T-helper 1 cell treated with Interleukin-12 subunit alpha and Interleukin-12 subunit beta and Interleukin-4 antibody, amounts not matched to agents 30 ng/mL and 1 ng/mL, for 36 hours (primary cell): Measurements from ENCODE around the gene RBBP6. TPM values are rescaled to one million over a fixed set of nuclear protein-coding genes. Genes with fewer than 3 reads are reported as not detected.
"Not testable (repeated sequence)": the region's sequence is repeated elsewhere in the genome, so short reads cannot be mapped to it uniquely, and the experiment has no call there.

Experiments
- intact Hi-C: fragments of 100-400 bp; cut with micrococcal nuclease; formaldehyde crosslinking; loops from one replicate; pipeline ENCODE4 v1.15.1; 2024
- total RNA-seq: library from RNA; stranded (reverse); gene quantifications from 2 replicates; pipeline ENCODE4 v1.2.3, GENCODE V29; 2022

The RBBP6 gene, protein sequence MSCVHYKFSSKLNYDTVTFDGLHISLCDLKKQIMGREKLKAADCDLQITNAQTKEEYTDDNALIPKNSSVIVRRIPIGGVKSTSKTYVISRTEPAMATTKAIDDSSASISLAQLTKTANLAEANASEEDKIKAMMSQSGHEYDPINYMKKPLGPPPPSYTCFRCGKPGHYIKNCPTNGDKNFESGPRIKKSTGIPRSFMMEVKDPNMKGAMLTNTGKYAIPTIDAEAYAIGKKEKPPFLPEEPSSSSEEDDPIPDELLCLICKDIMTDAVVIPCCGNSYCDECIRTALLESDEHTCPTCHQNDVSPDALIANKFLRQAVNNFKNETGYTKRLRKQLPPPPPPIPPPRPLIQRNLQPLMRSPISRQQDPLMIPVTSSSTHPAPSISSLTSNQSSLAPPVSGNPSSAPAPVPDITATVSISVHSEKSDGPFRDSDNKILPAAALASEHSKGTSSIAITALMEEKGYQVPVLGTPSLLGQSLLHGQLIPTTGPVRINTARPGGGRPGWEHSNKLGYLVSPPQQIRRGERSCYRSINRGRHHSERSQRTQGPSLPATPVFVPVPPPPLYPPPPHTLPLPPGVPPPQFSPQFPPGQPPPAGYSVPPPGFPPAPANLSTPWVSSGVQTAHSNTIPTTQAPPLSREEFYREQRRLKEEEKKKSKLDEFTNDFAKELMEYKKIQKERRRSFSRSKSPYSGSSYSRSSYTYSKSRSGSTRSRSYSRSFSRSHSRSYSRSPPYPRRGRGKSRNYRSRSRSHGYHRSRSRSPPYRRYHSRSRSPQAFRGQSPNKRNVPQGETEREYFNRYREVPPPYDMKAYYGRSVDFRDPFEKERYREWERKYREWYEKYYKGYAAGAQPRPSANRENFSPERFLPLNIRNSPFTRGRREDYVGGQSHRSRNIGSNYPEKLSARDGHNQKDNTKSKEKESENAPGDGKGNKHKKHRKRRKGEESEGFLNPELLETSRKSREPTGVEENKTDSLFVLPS (N-terminal part only)
- 61.1 and 62.1 TPM in 2 replicates for total RNA-seq

DNA sequence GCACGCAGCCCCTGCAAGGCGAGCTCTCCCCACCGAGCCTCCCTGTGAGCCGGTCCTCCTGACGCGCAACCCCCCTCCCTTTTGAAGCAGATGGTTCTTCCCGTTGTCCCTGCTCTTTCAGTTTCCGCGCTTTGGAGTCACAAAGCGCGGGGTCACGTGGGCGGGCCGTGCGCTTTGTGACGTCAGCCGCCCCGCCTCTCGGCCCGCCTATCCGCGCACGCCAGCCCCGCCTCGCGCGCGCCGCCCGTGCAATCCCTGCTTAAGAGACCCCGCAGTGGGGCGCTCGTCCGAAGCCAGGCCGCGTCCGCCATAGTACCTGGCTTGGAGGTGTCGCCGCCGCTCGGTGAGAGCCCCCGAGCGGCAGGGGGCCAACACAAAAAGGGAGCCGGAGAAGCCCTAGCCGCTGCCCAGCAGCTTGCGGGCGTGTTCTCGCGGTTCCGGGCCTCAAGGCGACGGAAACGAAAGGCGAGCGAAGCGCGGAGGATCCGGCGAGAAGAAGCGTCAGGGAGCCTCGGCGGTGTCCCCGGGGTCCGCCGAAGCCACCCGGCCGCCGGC lies at the start of gene RBBP6:
TSS of gene RBBP6 (plus strand) at position 272 of the 555 bp plus-strand sequence. CDS start 1,061 bp downstream, outside the sequence.
- intact Hi-C loops = loop anchor here (1.0 to 5.0 kb wide), 12 partner anchors 22 to 1087 kb away; partner anchors contain the start of genes ARHGAP17, COG7, DCTN5 and EARS2

DNA sequence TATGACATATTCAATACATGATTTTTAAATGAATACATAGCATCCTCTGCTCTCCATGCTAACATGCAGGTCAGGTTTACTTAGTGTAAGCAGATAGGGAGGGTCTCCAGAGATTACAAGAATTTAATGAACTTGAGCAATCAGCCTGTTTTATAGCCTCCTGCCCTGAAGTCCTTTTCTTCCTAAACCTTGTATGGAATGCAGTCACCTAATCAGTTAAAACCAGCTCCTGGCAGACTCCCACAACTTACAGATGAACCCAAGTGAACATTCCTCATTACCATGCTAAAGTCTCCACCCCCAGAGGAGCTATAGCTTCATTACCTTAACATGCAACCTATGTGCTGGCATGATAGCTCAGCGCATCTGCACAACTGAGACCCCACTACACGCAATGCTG lies 48.5 kb upstream of the RBBP6 start:
- intact Hi-C loops = no loop called here

DNA sequence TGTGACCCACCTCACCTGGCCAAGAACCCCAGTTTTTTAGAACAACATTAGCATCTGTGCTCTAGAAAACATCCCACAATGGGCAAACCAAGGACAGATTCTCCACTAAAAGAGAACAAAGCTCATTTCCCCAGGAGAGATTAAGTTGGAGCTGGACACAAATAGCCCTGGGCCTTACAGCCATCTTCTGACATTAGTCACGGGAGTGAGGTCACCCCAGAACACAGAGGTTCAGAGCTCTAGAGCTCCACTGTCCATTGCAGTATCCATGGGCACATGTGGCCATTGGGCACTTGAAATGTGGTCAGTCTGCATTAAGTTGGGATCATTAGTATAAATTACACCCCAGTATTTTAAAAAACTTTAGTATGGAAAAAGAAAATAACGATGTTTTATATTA lies 47.6 kb upstream of the RBBP6 start:
- intact Hi-C loops = no loop called here

DNA sequence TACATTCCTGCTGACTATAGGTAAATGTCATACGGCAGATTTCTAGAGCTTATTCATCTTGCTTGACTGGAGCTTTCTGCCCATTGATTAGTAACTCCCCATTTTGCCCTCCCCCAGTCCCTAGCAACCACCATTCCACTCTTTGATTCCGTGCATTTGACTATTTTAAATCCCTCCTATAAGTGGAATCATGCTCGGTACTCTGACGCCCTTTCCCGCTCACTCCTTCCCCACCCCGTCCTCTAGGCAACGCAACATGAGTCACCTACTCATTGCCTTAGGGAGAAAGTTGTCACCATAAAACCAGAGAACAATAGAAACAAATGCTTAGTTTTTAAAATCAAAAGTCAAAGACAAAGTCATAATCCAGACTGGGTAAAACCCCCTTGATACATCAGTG lies 45.5 kb upstream of the RBBP6 start:
- intact Hi-C loops = no loop called here

DNA sequence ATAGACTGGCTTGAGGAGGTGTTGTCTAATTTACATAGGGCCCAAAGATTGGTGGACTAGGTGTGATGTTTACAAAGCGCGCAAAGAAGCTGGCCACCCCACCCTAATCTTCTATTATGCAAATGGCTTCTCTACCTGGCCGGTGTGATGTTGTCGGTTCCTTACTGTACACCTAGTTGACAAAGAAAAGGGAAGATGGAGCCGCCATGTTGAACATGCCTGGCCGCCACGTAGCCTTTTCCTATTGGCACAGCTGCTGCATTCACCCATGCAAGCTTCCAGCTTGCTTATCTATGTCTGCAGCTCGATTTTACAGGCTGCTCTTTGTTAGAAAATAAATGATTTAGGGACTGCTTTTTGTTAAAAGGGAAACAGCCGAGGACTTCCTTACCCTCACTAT lies 44.2 kb upstream of the RBBP6 start:
- intact Hi-C loops = not testable (repeated sequence)

DNA sequence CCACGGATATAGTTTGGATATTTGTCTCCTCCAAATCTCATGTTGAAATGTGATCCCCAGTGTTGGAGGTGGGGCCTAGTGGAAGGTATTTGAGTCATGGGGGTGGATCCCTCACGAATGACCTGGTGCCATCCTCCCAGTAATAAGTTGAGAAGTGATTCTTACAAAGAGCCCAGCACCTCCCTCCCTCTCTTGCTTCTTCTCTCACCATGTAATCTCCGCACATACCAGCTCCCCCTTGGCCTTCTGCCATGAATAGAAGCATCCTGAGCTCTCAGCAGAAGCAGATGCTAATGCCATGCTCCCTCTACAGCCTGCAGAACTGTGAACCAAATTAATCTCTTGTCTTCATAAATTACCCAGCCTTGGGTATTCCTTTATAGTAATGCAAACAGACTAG lies 41.9 kb upstream of the RBBP6 start:
- intact Hi-C loops = no loop called here

DNA sequence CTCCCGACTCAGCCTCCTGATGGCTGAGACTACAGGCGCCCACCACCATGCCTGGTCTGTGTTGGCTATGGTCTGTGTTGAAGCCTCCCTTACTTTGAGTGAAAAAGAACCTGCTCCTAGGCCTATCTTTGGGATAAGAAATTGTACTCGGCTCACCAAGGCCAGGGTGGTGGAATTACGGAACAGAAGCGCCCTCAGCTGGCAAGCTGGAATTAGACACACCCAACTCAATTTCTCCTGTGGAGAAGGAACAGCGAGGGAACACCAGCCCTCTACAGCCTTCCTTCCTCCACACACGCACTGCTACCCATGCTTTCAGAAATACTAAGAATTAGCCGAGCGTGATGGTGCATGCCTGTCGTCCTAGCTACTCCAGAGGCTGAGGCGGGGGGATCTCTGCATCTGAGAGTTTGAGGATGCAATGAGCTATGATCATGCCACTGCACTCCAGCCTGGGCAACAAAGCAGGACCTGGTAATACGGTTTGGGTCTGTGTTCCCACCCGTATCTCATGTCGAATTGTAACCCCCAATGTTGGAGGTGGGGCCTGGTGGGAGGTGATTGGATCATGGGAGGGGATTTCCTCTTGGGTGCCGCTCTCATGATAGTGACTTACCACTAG lies 40.1 kb upstream of the RBBP6 start:
- intact Hi-C loops = no loop called here

DNA sequence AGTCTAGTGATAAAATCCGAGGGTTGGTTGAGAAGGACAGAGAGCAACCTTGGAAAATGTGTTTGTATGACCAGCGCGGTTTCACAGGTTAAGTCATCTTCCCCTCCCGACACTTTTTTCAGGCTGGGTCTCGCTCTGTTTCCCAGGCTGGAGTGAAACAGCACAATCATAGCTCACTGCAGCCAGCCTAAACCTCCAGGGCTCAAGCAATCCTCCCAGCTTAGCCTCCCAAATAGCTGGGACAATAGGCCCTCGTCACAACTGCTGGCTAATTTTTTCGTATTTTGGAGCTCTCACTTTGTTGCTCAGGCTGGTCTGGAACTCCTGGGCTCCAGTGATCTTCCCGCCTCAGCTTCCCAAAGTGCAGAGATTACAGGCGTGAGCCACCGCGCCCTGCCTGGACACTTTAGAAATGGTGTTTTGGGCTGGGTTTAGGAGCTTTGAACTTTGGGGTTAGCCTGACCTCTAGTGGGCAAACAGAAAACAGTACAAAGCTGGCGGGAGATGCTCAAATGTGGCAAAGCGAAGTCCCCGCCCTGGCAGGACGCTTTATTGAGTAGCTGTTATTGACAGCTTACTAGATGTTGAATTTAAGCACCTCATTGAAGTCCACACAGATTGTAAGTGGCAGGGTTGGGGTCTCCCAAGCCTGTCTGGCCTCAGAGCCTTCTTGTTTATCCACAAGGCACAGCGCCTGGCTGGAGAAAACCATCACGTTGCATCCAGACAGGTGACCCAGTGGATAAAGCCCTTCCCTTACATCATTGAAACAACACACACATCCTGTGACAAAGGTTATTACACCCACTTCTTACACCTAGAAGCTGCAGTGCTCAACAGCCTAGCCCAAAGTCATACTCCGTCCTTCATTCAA lies 34.7 kb upstream of the RBBP6 start:
- intact Hi-C loops = loop anchor here (1.0 to 2.0 kb wide), 5 partner anchors 95 to 770 kb away; no protein-coding TSS in a partner anchor

DNA sequence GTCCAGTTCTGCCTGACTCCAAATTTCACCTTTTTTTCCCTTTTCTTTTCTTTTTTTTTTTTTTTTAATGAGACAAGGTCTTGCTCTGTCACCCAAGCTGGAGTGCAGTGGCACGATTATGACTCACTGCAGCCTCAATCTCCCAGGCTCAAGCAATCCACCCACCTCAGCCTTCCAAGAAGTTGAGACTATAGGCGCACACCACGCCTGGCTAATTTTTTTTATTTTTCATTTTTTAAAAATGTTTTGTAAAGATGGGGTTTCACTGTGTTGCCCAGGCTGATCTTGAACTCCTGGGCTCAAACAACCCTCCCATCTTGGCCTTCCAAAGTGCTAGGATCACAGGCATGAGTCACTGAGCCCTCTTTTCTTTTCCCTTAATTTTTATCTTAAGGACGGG lies 33.4 kb upstream of the RBBP6 start:
- intact Hi-C loops = loop anchor here (2.0 kb wide), 2 partner anchors 253 to 771 kb away; no protein-coding TSS in a partner anchor

DNA sequence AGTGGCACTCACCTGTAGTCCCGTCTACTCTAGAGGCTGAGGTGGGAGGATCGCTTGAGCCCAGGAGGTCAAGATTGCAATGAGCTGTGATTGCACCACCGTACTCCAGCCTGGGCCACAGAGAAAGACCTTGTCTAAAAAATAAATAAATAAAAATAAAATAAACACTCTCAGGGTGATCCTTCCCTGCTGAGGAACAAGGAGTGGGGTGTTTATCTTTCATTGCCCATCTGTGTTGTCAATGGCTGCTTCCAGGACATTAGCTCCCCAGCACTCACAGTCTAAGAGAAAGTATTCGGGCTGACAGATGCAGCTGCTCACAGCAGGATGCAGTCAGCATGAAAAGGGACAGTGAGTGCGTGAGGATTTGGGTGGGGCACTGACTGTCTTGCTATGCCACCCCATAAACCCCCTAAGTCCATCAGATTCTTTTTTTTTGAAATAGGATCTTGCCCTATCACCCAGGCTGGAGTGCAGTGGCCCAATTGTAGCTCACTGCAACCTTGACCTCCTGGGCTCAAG lies 31.3 kb upstream of the RBBP6 start:
- intact Hi-C loops = no loop called here

DNA sequence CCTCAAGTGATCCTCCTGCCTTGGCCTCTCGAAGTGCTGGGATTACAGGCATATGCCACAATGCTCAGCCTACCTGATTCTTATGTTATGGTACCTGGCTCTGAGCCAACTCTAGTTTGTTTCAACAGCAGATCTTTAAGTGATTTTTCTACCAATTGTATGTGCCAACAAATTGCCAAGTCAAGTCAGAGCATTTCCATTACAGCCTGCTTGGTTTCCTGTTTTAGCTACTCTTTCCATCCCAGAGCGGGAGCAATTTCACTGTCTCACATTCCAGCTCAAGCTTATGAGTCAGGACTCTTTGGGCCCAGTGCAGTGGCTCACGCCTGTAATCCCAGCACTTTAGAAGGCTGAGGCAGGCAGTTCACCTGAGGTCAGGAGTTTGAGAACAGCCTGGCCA lies 30.8 kb upstream of the RBBP6 start:
- intact Hi-C loops = no loop called here

DNA sequence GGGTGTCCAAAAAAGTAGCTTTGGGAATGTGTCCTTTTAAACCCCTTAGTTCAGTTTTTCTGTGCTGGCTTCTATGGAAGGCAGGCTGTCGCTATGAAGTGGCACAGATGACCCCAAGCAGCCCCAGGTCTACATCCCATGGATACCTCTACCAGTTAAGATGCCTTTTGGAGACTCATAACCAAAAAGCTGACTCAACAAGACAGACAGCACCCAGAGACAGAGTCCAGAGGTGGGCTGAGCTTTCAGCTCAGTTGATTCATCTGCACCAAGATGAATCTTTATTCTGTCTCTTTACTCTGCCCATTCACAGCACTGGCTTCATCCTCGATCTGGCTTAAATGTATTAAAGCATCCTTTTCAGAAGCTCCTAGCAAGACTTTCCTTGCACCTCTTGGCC lies 29.8 kb upstream of the RBBP6 start:
- intact Hi-C loops = no loop called here

DNA sequence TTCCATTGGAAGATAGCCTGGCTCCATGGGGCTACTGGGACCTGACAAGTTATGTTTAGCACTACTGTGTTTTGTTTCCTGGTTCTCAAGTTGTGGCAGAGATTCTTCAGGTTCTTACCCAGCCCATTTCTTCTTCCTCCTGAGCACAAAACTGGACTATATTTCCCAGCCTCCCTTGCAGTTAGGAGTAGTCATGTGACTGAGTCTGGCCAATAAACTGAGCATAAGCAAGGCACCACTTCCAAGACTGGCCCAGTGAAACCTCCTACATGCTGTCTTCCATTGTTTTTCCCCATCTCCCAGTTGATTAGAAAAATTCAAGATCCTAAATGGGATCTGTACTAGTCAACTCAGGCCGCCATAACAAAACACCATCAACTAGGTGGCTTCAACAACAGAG lies 28.2 kb upstream of the RBBP6 start:
- intact Hi-C loops = no loop called here

DNA sequence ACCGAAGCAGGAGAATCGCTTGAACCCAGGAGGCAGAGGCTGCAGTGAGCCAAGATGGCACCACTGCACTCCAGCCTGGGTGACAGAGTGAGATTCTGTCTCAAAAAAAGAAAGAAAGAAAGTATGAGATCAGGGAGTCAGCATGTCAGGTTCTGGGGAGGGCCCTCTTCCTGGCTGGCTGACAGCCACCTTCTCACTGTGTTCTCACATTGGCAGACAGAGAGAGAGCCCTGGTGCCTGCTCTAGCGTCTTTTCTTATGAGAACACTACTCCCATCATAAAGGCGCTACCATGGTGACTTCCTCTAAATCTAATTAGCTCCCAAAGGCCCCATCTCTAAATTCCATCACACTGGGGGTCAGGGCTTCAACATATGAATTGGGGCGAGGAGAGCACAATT lies 27.6 kb upstream of the RBBP6 start:
- intact Hi-C loops = no loop called here

DNA sequence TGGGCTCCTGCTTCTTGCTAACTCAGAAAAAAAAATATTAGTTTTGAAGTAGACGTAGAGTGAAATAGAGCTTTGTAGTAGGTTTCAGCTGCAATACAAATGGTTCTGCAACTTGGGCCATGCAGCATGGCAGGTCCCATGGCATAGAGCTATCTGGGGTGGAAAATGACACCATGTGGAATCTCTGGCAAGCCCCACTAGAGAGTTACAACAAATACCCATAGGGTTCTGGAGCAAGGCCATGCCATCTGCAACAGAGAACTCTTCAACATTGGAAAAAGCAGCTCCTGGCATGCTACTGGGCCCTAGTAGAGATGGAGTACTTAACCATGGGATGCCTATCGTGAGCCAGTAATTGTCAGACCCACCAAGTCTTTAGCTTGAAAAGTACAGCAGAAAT lies 25.3 kb upstream of the RBBP6 start:
- intact Hi-C loops = no loop called here

DNA sequence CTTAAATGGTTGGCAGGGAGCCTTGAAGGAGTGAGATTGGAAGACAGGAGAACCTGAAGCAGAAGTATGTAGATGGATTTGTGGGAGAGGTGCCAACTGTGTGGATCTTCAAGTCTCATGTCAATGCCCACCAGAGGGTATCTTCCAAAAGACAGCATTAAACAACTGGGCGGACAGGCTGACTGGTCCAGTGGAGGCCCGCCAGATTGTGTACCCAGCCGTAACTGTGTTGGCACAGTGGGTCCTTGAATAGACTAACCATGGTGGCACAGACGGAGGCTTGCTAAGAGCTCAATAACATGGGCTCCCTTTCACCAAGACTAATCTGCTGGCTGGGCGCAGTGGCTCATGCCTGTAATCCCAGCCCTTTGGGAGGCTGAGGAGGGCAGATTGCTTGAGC lies 24.2 kb upstream of the RBBP6 start:
- intact Hi-C loops = loop anchor here (5.0 kb wide), 2 partner anchors 297 to 712 kb away; no protein-coding TSS in a partner anchor

DNA sequence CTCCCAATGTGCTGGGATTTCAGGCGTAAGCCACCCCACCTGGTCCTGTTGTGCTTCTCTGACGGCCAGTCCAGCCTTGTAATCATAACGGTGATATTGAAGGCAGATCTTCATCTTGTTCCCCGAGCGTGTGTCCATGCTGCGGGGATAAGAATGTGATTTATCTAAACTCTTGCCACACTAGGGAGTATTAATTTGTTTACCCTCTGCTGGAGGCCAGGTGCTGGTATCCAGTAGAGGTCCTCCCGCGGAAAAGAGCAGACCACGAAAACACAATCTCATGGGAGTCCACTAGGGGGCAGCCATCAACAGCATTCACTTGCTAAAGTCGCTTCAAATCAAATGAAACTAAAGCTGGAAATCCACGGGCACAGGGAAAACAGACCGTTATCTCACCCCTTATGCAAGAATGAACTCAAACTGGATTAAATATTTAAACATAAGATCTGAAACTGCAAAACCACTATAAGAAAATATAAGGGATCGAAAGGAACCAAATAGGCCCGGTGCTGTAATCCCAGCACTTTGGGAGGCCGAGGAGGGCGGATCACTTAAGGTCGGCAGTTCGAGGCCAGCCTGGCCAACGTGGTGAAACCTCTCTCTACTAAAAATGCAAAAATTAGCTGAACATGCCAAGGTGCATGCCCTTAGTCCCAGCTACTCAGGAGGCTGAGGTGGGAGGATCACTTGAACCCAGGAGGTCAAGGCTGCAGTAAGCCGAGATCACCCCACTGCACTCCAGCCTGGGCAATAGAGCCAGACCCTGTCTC lies 22.3 kb upstream of the RBBP6 start:
- intact Hi-C loops = loop anchor here (1.0 to 5.0 kb wide), 4 partner anchors 22 to 710 kb away; partner anchors contain the start of gene RBBP6

DNA sequence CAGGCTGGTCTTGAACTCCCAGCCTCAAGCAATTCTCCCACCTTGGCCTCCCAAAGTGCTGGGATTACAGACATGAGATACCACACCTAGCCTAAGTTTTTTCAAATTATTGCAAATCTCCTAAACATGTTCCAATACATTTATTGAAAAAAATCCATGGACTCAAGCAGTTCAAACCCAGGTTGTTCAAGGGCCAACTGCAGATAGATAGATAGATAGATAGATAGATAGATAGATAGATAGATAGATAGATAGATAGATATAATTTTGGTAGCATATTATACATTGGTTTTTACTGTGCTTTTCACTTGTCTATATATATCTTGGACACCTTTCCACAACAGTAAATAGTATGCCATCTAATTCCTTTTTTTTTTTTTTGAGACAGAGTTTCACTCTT lies 20.9 kb upstream of the RBBP6 start:
- intact Hi-C loops = loop anchor here (5.0 kb wide), 2 partner anchors 294 to 709 kb away; no protein-coding TSS in a partner anchor

DNA sequence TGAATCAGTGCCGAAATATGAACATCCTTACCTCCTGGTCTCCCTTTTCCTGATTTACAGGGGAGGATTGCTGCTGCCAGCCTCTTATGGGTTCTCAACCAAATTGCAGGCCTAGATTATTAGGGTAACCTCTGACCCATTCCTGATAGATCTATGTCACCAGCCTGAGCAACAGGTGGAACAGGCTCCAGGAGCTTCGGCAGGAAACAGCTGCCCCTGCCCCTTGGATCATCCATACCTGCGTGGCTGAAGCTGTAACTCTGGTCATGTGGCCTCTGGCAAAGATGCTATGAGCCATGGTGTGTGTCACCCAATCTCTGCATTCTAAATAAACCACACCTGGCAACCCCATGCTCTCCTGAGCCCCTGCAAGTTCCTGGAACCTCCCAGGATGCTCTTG lies 18.4 kb upstream of the RBBP6 start:
- intact Hi-C loops = no loop called here
